HEK293T (cell line): ENCODE results near the gene GRM4.

Experiments used
- CTCF ChIA-PET: fragments of 350-600 bp; formaldehyde crosslinking; extraction: SDS; loops from one replicate; lab custom pipeline; 2021; ENCODE audit warnings: antibody characterized with exemption, inconsistent platforms; lab: Yijun Ruan, JAX
- POLR2A ChIA-PET: fragments of 350-600 bp; formaldehyde crosslinking; extraction: SDS; loops from one replicate; lab custom pipeline; 2020; ENCODE audit warnings: antibody characterized with exemption, inconsistent platforms; lab: Yijun Ruan, JAX
- DNase-seq: peaks from one replicate; pipeline ENCODE4 v3.0.0; 2012; ENCODE audit warnings: mixed read lengths; ENCODE audit errors: extremely low spot score
- CTBP1 ChIP-seq: fragments of 450-650 bp; IDR thresholded peaks from 2 replicates; pipeline ENCODE4 v1.6.1; 2016; ENCODE audit warnings: borderline replicate concordance
- SP1 ChIP-seq: fragments of 450-650 bp; IDR thresholded peaks from 2 replicates; pipeline ENCODE4 v1.6.1; 2017

The GRM4 gene

DNA sequence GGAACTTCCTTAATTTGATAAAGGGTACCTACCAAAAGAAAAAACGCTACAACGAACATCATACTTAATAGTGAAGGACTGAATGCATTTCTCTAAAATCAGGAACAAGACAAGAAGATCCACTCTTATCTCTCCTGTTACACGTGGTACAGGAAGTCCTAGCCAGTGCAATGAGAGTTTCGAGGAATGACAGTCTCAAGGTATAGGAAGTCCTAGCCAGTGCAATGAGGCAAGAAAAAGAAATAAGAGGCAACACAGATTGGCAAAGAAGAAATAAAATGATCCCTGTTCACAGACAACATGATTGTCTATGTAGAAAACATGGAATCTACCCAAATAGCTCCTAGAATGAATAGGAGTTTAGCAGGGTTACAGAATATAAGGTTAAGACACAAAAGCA is 174.3 kb downstream of the GRM4 start:
- POLR2A ChIA-PET, result no interaction called here
- CTCF ChIA-PET, result no interaction called here
- no peak for DNase-seq
- no peak for TF ChIP-seq CTBP1
- TF ChIP-seq SP1, result no peak
